Mucosa of descending colon (tissue), 3 donors: ENCODE results near the gene FAM13A. TPM values are rescaled to one million over a fixed set of nuclear protein-coding genes. Genes with fewer than 3 reads are reported as not detected.
"Not testable (repeated sequence)": the region's sequence is repeated elsewhere in the genome, so short reads cannot be mapped to it uniquely, and the experiment has no call there.

Experiments
- ATAC-seq: fragments of 200-7000 bp; cut with Tn5 transposase; one replicate; pipeline ENCODE4 v1.9.1; 2020; ENCODE audit warnings: mild to moderate bottlenecking, moderate library complexity
- DNase-seq, 3 donors: peaks; one replicate each; pipeline ENCODE4 v3.0.0-alpha.2; 2020
- H3K36me3 ChIP-seq: fragments of 200-600 bp; one replicate; pipeline ENCODE4 v1.8.0; 2021; ENCODE audit warnings: low read depth, mild to moderate bottlenecking
- H3K4me1 ChIP-seq: fragments of 200-600 bp; one replicate; pipeline ENCODE4 v1.8.0; 2021; ENCODE audit warnings: low read depth, mild to moderate bottlenecking
- H3K4me3 ChIP-seq: fragments of 200-600 bp; one replicate; pipeline ENCODE4 v1.8.0; 2021; ENCODE audit warnings: mild to moderate bottlenecking
- H3K9me3 ChIP-seq: fragments of 200-600 bp; one replicate; pipeline ENCODE4 v1.8.0; 2021; ENCODE audit warnings: mild to moderate bottlenecking
- CTCF ChIP-seq: fragments of 200-600 bp; IDR thresholded peaks from one replicate; pipeline ENCODE4 v1.8.0; 2022; ENCODE audit warnings: antibody characterized with exemption, mild to moderate bottlenecking
- intact Hi-C, 2 donors: fragments of 100-400 bp; cut with DNase I in 1 of 2; cut with micrococcal nuclease in 1 of 2; formaldehyde crosslinking; loops; one replicate each; pipeline versions ENCODE4 v1.11.0 to v1.11.1; 2022; cut with DNase I, micrococcal nuclease
- total RNA-seq, 3 donors: library from RNA; stranded (reverse); fragmentation: NEBNext Ultra II Directional in 2 of 3; extraction: Animal tissue kit (Norgen Biotek cat#: 25700) in 2 of 3; gene quantifications; one replicate each; pipeline versions ENCODE4 v1.2.1 to v1.2.4, GENCODE V29; 2021 to 2023
- donor health status: DM: no; HTN: no; CAD: no; lungs with moderate emphysema.
- donor health status: DM: no; HTN: no; CAD: no.
- donor health status: DM: no; HTN: yes; CAD: no.

The FAM13A gene
- total RNA-seq, 3 donors from 2014 or later = 41.6 to 60.1 (median 50.2) TPM

GRCh38 chr4:88927420-88927819 lies 129.6 kb downstream of the FAM13A start:
- DNase-seq (no peak), ATAC-seq (no peak)
- Histone ChIP-seq H3K36me3 (no peaks in the 10 kb centered on the region), H3K9me3 (no peaks in the 10 kb centered on the region), H3K4me3 (no peak overlapping the region), H3K4me1 (no peaks in the 10 kb centered on the region)
- intact Hi-C loops = no loop called here
- TF ChIP-seq CTCF = no peak

GRCh38 chr4:88919056-88919455 lies 137.9 kb downstream of the FAM13A start:
- H3K4me3 ChIP-seq = no peak overlapping the region
- intact Hi-C loops = no loop called here
- H3K4me1 ChIP-seq = no peaks in the 10 kb centered on the region
- no peak for TF ChIP-seq CTCF
- ATAC-seq (no peak), DNase-seq (no peak)
- H3K36me3 ChIP-seq = no peaks in the 10 kb centered on the region
- H3K9me3 ChIP-seq = no peaks in the 10 kb centered on the region

DNA sequence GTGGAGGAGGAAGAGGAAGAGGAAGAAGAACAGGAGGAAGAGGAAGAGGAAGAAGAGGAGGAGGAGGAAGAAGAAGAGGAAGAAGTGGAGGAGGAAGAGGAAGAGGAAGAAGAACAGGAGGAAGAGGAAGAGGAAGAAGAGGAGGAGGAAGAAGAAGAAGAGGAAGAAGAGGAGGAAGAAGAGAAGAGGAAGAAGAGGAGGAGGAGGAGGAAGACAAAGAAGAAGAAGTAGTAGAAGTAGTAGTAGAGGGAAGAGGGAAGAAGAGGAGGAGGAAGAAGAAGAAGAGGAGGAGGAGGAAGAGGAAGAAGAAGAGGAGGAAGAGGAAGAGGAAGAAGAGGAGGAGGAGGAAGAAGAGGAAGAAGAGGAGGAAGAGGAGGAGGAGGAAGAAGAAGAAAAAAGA lies 143.8 kb downstream of the FAM13A start:
- not testable (repeated sequence) for ATAC-seq

GRCh38 chr4:88911246-88912212 lies 145.5 kb downstream of the FAM13A start:
- Histone ChIP-seq H3K4me1 (peaks cover 8% of the 10 kb centered on the region), H3K4me3 (no peak overlapping the region), H3K36me3 (no peaks in the 10 kb centered on the region), H3K9me3 (no peaks in the 10 kb centered on the region)
- intact Hi-C loops = no loop called here
- TF ChIP-seq CTCF = no peak
- DNase-seq = no peak
- no peak for ATAC-seq

More for the DNA sequence above, 143.8 kb downstream of the FAM13A start:
- H3K4me3 ChIP-seq, H3K4me1 ChIP-seq, intact Hi-C loops, DNase-seq, H3K36me3 ChIP-seq, H3K9me3 ChIP-seq: not testable (repeated sequence)

DNA sequence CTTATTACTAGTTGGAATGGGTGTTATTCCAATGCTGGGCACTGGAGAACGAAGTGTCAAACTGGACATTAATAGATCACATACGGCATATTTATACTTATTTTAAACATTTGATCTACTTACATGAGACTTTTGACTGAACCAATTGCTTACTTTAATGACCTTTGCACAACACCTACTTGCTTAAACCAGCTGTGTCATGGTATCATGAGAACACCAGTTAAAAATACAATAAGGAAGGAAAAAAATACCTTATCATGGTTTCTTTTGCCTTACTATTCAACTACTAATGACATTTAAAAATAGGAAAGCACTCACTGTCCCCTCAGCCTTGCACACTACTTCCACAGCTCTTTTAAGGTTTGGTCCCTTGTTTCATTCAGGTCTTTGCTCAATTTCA lies 146.9 kb downstream of the FAM13A start:
- no peak for DNase-seq
- H3K4me1 ChIP-seq = peaks cover 8% of the 10 kb centered on the region
- no peaks in the 10 kb centered on the region for H3K9me3 ChIP-seq
- H3K36me3 ChIP-seq = no peaks in the 10 kb centered on the region
- peak; percentile 45 for ATAC-seq
- no peak for TF ChIP-seq CTCF
- intact Hi-C loops = no loop called here
- H3K4me3 ChIP-seq = no peak overlapping the region

- peaks cover 8% of the 10 kb centered on the region for H3K4me1 ChIP-seq
- no peaks in the 10 kb centered on the region for H3K9me3 ChIP-seq
- no peaks in the 10 kb centered on the region for H3K36me3 ChIP-seq
- intact Hi-C loops = no loop called here
- no peak overlapping the region for H3K4me3 ChIP-seq
- no peak for TF ChIP-seq CTCF
- peak; percentile 90 for ATAC-seq
- DNase-seq = peak in 2 of 3 donors; percentile 39 to 43
These were observed 148.5 kb downstream of the FAM13A start for GRCh38 chr4:88908521-88908920.
